GM19452 (cell line): ENCODE results near the gene INIP.

Experiments
- ATAC-seq: cut with Tn5 transposase; IDR thresholded peaks from one replicate; pipeline ENCODE4 v1.9.1; 2021; ENCODE audit not compliant: unreplicated experiment

Gene INIP

DNA sequence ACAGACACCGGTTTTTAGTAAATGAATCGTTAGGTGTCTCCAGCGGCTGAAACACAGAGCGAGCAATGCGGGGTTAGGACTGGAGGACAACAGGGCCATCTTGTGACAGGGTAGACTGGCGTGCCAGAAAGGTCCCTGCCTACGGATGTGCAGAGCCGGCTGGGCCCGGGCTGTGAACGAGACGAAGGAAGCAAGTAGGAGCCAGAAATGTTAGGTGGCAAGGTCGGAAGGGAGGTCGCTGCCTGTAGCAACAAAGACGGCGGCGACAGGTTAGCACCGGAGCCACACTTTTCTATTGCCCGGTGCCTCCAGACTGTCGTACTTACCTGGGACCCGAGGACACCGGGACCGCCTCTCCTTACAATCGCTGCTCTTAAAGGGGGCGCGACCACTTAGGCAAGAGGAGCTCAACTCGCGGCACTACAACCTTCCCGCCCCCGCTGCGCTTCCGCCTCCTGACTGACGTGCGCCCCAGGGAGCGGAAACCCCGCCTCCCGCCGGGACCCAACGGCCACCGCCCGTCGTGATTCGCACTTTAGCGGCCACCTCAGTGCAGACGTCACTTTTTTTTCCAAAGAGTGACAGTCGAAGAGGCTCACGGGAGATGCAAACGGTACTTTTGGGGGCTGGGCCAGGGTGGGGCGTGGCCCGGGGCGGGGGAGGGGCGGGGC, at the start of gene INIP:
INIP (minus strand) TSS at position 457 of the 671 bp plus-strand sequence. CDS start 1,632 bp downstream, outside the sequence.
- peak; percentile 93 for ATAC-seq

DNA sequence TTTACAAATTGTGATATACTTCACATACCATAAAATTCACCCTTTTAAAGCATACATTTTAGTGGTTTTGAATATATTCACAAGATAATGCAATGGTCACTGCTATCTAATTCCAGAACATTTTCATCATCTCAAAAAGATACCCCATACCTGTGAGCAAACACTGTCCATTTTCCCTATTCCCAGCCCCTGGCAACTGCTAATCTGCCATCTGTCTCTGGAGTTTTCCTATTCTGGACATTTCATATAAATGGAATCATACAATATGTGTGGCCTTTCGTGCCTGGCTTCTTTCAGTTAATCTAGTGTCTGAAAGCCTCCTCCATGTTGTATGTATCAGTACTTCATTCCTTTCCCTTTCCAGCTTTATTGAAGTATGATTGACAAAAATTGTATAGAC, 47.4 kb upstream of the INIP start:
- ATAC-seq, result no peak

DNA sequence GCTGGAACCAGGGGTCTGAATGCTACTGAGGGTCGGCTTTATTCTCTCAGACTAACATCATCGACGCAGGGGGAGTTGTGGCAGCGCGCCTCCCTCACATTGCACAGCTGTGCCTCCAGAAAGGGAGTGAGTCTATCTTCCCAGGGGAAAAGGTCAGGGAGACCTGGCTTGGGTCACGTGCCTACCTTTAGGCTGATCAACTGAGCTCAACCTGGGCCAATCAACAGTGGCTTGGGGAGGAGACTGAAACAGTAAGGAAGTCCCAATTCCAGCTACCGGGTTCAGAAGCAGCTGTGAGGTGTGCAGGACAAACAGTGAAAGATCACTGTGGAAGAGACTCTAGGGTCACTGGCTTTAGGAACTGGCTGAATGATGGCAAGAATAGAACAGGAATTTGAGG, 46.9 kb upstream of the INIP start:
- ATAC-seq, result no peak

GRCh38 chr9:112764344-112764743, 46.4 kb upstream of the INIP start:
- ATAC-seq, result no peak

GRCh38 chr9:112762726-112763518, 45.0 kb upstream of the INIP start:
- no peak for ATAC-seq

- ATAC-seq, result no peak
Measured at GRCh38 chr9:112761912-112762655, 44.2 kb upstream of the INIP start.

- ATAC-seq, result no peak
Measured at GRCh38 chr9:112760821-112761220, 42.9 kb upstream of the INIP start.

DNA sequence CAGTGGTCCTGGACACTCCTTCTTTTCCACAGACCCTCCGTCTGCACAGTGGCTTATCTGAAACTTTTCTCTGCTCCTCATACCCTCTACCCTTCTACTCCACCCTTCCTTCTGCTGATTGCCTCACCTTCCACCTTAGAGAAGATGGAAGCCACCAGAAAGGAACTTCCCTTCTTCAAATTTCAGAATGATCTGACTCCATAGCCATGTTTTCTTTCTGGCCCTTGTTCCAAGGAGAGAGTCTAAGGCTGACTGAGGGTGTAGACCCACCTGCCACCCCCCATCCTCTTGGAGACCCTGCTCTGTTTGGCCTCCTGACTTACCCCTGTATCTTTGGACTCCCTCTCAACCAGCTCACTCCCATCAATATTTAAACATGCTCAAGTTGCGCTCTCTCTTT, 40.0 kb upstream of the INIP start:
- ATAC-seq, result no peak

- ATAC-seq, result no peak
Measured at GRCh38 chr9:112757282-112757883, 39.5 kb upstream of the INIP start.

GRCh38 chr9:112755675-112756074, 37.8 kb upstream of the INIP start:
- ATAC-seq, result no peak

DNA sequence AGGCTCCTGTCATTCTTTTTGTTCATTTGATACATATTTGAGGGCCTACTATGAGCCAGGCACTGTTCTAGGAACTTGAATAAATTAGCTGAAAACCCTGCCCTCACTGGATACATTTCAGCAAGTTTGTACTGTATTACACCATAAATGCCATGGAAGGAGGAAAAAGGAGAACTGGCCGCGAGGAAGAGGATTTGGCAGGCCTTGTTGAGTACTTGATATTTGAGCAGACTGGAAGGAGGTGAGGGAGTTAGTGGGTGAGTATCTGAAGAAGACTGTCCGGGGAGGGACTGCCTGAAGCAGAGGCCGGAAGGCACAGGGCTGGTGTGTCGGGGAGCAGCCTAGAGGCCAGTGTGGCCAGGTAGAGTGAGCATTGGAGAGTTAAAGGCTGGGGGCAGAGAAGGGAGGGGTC, 37.1 kb upstream of the INIP start:
- no peak for ATAC-seq

DNA sequence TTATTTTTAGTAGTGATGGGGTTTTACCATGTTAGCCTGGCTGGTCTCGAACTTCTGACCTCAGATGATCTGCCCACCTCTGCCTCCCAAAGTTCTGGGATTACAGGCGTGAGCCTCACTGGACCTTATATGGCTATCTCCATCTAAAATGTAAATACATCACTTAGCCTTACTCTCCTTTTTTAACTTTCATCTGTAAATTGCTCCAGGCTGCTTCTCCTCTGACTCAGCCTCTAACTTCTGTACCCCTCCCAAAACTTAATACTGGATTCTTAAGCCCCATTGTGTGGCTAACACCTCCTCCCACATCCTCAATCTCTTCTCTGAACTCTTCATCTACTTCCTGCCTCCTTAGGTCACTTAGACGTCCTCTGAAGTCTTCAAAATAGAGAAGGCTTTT, 36.7 kb upstream of the INIP start:
- ATAC-seq, result no peak

DNA sequence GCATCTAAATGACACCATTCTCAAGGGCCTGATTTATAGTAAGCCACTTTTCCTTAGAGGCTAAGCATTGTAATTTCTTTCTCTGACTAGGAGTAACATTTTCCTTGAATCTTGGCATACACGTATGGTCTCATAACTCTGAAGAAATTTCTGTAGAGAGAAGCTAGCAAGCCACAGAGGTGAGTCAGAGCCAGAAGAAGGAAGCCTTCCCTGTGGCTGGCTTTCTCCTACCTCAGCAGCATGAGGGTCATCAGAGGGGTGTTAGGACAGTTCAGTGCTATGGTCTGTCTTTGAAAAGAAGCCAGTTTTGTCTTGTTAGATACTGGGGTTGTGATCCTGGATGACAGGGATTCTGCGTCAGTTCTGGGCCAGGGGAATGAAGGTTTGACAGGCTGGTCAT, 35.8 kb upstream of the INIP start:
- ATAC-seq, result no peak

GRCh38 chr9:112752334-112753125, 34.6 kb upstream of the INIP start:
- no peak for ATAC-seq

- peak; percentile 32 for ATAC-seq
Measured at GRCh38 chr9:112751056-112751795, 33.3 kb upstream of the INIP start.

DNA sequence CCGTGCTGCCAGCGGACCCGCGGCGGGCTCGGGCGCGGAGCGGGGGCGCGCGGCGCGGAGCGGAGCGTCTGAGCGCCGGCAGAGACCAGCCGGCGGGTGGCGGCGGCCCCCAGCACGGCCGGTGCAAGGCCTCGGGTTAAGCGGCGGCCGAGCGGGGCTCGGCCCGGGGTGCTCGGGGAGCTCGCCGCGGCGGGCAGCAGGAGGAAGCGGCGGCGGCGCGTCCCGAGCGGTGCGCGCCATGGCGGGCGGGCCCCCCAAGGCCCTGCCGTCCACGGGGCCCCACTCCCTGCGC, 32.8 kb upstream of the INIP start:
- ATAC-seq, result no peak

GRCh38 chr9:112750016-112750763, 32.3 kb upstream of the INIP start, which contains the start of gene SNX30:
SNX30 (plus strand) TSS chr9:112750760; CDS start chr9:112751002, 242 bp downstream.
- peak; percentile 71 for ATAC-seq

- ATAC-seq, result no peak
Measured at GRCh38 chr9:112747094-112747493, 29.2 kb upstream of the INIP start.

- ATAC-seq, result no peak
Measured at GRCh38 chr9:112744177-112744576, 26.3 kb upstream of the INIP start.
